GM19025 (cell line): Measurements from ENCODE around the gene LRRC2.

Source experiments
- ATAC-seq: cut with Tn5 transposase; IDR thresholded peaks from one replicate; pipeline ENCODE4 v1.9.1; 2021; ENCODE audit warnings: mild to moderate bottlenecking, low read depth, moderate library complexity; ENCODE audit not compliant: unreplicated experiment

LRRC2 gene

GRCh38 chr3:46483825-46484224 is 82.3 kb downstream of the LRRC2 start:
- ATAC-seq: no peak

GRCh38 chr3:46482632-46483350 is 83.3 kb downstream of the LRRC2 start:
- no peak for ATAC-seq

DNA sequence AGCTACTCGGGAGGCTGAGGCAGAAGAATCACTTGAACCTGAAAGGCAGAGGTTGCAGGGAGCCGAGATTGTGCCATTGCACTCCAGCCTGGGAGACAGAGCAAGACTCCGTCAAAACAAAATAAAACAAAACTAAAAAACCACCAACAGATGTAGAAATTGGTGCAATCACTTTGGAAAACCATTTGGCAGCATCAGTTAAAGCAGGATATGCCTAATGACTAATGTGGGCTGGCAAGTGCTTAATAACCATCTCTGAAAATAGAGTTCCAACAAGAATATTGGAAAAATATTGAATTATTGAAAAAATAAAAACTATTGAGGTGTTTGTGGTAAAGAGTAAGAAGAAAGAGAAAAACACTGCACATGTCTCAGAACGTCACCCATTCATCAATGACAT is 84.5 kb downstream of the LRRC2 start:
- no peak for ATAC-seq

DNA sequence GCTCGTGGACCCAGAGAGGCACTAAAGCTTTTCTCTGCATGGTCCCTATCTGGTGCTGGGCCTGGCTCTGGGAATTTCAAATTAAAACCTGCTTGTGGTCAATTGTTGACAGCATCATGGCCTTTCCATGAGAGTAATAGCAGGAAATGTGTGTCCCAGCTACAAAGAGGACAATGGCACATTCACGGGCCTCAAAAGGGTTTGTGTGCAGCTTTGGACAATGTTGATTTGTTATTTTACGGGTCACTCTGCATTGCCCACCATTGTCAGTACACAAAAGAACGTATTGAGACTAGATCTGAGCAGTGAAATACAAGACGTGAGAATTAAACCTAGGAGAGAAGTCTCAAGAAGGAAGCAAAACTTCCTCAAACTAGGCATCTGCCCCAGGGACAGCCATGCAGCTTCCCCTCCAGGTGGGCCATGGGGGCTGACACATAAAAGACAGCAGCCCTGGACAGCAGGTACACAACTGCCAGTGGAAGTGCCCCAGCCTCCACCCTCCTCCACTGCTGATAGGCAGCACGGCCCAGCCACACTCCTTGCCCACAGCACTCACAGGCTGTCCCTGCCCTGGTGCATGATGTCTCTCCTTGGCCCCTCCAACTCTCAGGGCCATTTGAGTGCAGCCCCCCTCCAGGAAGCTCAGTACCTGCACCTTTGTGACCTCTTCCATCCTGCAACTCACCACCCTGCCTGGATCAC is 85.5 kb downstream of the LRRC2 start:
- ATAC-seq: no peak

DNA sequence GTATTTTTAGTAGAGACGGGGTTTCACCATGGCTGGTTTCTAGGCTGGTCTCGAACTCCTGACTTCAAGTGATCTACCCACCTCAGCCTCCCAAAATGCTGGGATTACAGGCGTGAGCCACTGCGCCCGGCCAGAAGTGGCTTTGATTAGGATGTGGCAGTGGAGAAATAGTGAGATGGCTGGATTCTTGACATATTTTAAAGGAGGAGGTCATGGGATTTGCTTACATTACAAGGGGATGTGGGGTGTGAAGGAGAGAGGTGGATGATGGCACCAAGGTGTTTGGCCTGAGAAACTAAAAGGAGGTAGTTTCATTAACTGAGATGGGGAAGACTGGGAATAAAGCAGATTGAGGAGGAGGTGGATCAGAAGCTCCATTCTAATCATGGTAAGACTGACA is 86.4 kb downstream of the LRRC2 start:
- ATAC-seq: no peak

- no peak for ATAC-seq
These were observed 87.1 kb downstream of the LRRC2 start for GRCh38 chr3:46479021-46479420.

DNA sequence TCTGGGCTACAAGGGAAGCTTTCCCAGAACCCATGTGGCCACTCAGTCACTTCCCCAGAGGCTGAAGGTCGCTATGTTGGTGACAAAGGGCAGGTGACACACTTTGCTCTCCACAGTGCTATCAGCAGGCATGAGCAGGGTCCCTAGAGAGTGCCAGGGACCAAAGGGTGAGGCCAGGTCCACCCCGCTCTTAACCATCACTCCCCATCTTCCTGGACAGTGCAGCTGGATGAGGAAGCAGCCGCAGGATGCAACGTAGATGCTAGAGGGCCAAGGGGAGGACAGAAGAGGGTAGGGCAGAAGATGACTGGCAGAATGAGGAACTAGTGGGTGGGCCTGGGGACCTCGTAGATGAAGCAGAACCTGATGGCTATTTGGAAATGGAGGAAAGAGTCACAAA is 87.8 kb downstream of the LRRC2 start:
- no peak for ATAC-seq

GRCh38 chr3:46477756-46478155 is 88.3 kb downstream of the LRRC2 start:
- ATAC-seq: no peak

- no peak for ATAC-seq
These were observed 89.0 kb downstream of the LRRC2 start for GRCh38 chr3:46477145-46477544.

GRCh38 chr3:46472736-46473135 is 93.4 kb downstream of the LRRC2 start:
- no peak for ATAC-seq

DNA sequence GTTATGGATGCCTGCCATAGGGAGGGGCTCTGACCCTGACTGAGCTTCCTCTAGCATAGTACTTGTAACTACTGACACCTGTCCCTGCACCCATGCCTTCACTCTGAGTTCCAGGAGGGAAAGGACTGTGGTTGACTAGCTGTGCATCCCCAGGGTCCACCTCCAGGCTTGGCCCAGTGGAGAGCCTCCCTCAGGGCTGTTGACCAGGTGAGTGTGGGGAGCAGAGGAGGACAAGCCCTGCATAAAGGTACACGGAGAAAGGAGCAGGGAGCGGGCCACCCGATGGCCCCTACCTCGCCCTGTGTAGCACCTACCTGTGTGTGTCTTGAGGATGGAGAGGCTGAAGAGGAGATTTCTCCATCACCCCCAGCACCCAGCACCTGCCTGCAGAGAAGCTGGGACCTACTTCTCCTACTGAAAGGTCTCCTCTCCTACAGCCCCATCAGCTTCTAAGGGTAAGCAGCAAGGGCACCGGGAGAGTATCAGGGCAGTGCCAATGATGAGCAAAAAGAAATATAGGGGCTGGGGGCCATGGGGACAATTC is 94.7 kb downstream of the LRRC2 start:
- ATAC-seq: no peak

GRCh38 chr3:46470831-46471230 is 95.3 kb downstream of the LRRC2 start:
- ATAC-seq: no peak

- ATAC-seq: no peak
These were observed 96.3 kb downstream of the LRRC2 start for GRCh38 chr3:46469680-46470357.

DNA sequence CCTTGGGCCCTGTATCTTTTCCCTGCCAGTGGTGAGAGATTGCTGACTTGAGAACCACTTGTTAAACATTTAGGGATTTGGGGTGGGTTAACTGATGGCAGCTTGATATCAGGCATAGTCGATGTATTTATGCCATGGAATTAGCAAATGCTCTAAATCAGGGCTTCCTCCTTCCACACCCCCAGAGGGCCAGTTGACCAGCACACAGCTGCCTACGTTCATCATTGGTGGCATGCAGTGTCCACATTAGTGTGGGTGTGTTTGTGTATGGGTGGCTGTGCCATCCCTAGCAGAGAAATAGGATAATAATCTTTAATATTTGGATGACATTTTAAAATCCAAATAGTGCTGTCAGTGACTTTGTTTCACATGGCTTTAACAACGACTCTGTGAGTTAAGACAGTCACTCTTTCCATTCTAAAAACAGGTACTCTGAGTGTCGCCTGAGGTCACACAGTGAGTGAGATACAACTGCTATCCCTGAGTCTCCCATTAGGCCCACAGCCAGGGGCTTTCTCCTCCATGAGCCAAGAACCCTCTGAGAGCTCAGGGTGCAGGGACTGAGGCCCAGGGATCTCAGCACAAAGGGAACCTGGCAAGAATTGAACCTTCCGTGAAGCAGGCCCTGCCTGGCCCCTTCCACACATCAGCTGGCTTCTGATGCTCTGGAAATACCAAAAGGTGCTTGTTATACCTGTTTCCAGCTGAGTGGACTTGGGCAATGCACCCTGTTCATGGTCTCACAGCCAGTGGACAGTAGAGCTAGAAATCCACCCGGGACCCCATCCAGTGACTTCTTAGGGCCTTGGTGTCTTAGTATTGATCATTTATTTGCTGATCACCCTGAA is 97.1 kb downstream of the LRRC2 start:
- ATAC-seq: no peak

- ATAC-seq: no peak
These were observed 98.5 kb downstream of the LRRC2 start for GRCh38 chr3:46467562-46467961.

DNA sequence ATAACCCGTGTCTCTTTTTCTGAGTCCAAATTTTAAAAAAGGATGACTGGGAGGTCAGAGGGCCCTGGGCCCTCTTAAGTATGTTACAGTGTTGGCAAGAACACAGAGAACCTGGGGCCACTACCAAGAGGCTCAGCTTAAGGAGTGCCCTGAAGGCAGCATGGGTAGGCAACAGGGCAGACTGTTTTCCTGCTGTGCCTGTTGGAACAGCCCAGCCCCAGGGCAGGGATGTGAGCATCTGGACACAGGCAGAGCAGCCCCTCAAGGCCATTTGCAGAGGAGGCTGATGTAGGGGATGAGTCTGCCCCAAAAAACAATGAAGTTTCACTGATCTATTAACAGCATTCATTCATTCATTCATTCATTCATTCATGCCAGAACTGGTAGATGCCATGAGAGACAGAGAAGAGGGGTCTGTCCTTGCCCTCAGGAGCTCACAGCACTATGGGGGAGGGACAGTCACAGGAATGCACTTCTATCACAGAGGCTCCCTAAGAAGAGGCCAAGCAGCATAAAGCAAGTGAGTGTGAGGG is 99.2 kb downstream of the LRRC2 start:
- no peak for ATAC-seq

GRCh38 chr3:46466273-46466672 is 99.8 kb downstream of the LRRC2 start:
- no peak for ATAC-seq
